ENCODE measurements around the gene GTF2F2.

Gene GTF2F2

DNA sequence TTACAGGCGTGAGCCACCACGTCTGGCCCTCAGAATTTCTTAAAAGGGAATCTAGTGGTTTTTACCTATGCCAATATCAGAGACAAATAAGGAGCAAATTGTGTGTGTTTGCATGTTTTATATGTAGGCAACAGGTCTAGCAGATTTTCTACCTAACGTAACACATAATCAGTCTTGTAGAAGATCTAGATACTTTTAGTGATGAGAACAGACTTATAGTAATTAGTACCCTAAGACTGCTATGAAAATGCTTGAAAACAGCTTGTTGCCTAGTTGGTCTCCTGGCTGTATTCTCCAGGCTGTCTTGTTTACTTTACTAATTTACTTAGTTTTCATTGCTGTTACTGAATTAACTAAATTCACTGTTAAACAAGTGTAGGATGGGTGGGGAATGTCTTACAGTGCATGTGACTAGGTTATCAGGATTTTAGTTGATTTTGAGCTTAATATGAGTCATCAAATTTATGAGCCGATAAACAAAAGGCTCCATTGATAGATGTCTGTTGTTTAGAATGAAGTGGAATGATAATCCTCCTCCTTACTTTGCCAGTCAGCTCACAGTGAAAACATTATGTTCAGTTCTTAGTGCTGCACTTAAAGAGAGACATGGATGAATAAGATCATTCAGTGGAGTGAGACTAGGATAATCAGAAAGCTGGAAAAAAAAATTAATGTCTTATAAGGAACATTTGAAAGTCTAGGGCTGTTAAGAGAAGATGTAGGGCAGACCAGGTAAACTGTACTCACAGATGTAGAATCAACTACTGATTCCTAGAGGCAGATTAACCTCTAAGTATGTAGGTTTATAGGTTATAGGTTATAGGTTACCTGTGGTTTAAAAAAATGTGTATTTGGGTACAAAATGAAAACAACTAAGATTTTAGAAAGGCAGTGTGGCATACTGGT, 22.4 kb downstream of the GTF2F2 start:
- Histone ChIP-seq H4K20me1 (peaks cover 67% of the 10 kb centered on the region), H3K27ac (no peak overlapping the region), H3K9me3 (no peaks in the 10 kb centered on the region), H3K4me3 (no peak overlapping the region), H3K4me2 (no peak overlapping the region), H3K9ac (no peak overlapping the region), H3K27me3 (no peaks in the 10 kb centered on the region), H3K4me1 (no peaks in the 10 kb centered on the region), H3K36me3 (peaks cover 62% of the 10 kb centered on the region)
- TF ChIP-seq Cebpa-rat (IDR thresholded peaks at IDR 0.05), result no peak

DNA sequence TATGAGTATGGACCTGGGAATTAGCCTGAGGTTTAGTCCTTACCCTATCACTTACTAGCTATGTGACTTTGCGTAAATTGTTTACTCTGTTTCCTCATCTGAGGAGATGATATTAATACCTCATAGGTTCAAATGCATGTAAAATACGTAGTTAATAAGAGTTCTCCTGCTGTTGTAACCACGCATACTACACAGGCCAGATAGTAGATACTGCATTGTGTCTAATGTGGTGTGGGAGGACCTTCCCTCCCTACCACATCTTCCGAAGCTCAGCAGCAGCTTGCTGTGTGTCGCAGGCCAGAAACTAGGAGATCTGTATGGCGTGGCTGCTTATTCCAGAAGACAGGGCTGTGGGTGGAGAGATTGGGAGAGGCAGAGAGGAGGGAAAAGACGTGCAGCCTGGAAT, 23.0 kb downstream of the GTF2F2 start:
- H4K20me1 ChIP-seq, result peaks cover 67% of the 10 kb centered on the region
- H3K4me3 ChIP-seq, result no peak overlapping the region

DNA sequence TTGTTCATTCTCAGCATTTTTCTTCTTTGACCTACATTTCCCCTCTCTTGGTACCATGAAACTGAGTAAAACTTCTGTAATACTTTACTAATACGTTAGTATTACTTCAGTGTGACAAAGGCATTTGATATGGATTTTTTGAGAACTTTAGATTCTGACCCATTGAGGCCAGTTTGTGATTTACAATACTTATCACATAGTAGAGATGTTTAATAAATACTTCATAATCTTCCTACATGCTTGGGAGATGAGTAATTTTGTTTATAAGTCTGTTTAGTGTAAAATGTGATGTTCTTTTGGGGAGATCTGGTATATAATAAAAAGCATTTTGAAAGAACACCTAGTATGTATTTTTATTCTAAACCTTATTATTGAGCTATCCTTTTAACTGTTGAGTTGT, 29.7 kb downstream of the GTF2F2 start:
- peaks cover 35% of the 10 kb centered on the region for H3K36me3 ChIP-seq
- no peaks in the 10 kb centered on the region for H3K4me1 ChIP-seq
- peaks cover 44% of the 10 kb centered on the region for H4K20me1 ChIP-seq
- H3K9ac ChIP-seq, result no peak overlapping the region
- TF ChIP-seq Cebpa-rat (IDR thresholded peaks at IDR 0.05), result no peak
- H3K9me3 ChIP-seq, result no peaks in the 10 kb centered on the region
- no peaks in the 10 kb centered on the region for H3K27me3 ChIP-seq
- H3K27ac ChIP-seq, result no peak overlapping the region
- H3K4me3 ChIP-seq, result no peak overlapping the region
- H3K4me2 ChIP-seq, result no peak overlapping the region

More for the DNA sequence above, 23.0 kb downstream of the GTF2F2 start:
- no peak overlapping the region for H3K4me2 ChIP-seq
- H3K9ac ChIP-seq, result no peak overlapping the region
- no peak for TF ChIP-seq Cebpa-rat (IDR thresholded peaks at IDR 0.05)
- H3K27me3 ChIP-seq, result no peaks in the 10 kb centered on the region
- peaks cover 55% of the 10 kb centered on the region for H3K36me3 ChIP-seq
- H3K4me1 ChIP-seq, result no peaks in the 10 kb centered on the region
- no peaks in the 10 kb centered on the region for H3K9me3 ChIP-seq
- H3K27ac ChIP-seq, result no peak overlapping the region

- Histone ChIP-seq H3K27ac (peak overlapping the region; percentile 18; the same call in 1 of the 2 replicates), H4K20me1 (no peaks in the 10 kb centered on the region), H3K27me3 (no peaks in the 10 kb centered on the region), H3K36me3 (peaks cover 62% of the 10 kb centered on the region), H3K9me3 (peaks cover 21% of the 10 kb centered on the region), H3K4me3 (no peak overlapping the region), H3K4me2 (peak overlapping the region; percentile 40), H3K4me1 (peaks cover 18% of the 10 kb centered on the region), H3K9ac (0 out of 2 replicates have a peak overlapping the region, but pooled peaks have one; percentile 12)
- no peak for TF ChIP-seq Cebpa-rat (IDR thresholded peaks at IDR 0.05)
Observed at GRCh38 chr13:45156565-45157361, 36.5 kb downstream of the GTF2F2 start.

DNA sequence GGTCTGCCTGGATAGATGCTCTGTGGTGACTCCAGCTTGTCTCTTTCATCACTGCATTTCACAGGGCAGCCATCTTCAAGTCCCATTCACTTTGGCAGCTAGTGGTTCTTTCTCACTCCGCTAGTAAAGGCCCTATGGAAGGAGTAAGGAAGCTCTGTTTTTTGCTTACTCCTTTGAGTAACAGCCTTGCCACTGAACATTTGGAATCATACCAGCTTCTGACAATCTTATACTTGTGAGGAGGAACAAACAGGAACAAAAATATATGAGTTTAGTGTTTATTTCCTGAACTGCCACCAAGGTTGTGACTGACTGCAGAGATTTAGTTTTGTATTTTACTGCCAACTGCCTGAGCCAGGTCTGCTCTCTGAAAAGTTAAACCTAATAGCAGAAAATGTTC, 41.9 kb downstream of the GTF2F2 start:
- Histone ChIP-seq H3K27ac (no peak overlapping the region), H3K9ac (no peak overlapping the region), H3K27me3 (no peaks in the 10 kb centered on the region), H3K36me3 (peaks cover 48% of the 10 kb centered on the region), H3K4me1 (no peaks in the 10 kb centered on the region), H3K4me3 (no peak overlapping the region), H3K4me2 (no peak overlapping the region), H4K20me1 (no peaks in the 10 kb centered on the region), H3K9me3 (peaks cover 16% of the 10 kb centered on the region)
- no peak for TF ChIP-seq Cebpa-rat (IDR thresholded peaks at IDR 0.05)

- H3K27ac ChIP-seq, result no peak overlapping the region
- H3K4me3 ChIP-seq, result no peak overlapping the region
Observed at GRCh38 chr13:45162821-45163220, 42.5 kb downstream of the GTF2F2 start.

DNA sequence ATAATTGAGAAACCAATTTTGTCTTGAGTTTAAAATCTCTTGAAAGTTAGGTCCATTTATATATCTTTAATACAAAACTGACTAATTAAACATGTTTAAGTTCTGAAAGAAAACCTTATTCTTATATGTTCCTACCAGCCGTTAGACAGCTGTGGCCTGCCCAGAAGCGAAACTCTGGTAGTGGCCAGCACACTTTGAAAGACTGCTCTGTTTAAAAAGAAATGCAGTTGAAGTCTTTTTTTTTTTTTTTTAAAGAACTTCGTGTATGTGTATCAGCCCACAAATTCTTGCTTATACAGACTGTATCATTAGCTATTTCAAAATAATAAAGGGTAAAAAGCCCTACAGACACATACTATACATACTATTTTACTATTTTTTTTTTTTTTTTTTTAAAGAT, 46.5 kb downstream of the GTF2F2 start:
- TF ChIP-seq Cebpa-rat (IDR thresholded peaks at IDR 0.05), result no peak
- peaks cover 47% of the 10 kb centered on the region for H3K36me3 ChIP-seq
- H3K27me3 ChIP-seq, result no peaks in the 10 kb centered on the region
- H3K27ac ChIP-seq, result no peak overlapping the region
- H3K4me1 ChIP-seq, result no peaks in the 10 kb centered on the region
- H3K4me2 ChIP-seq, result no peak overlapping the region
- H3K9me3 ChIP-seq, result no peaks in the 10 kb centered on the region
- no peak overlapping the region for H3K4me3 ChIP-seq
- no peaks in the 10 kb centered on the region for H4K20me1 ChIP-seq
- no peak overlapping the region for H3K9ac ChIP-seq

More at GRCh38 chr13:45162821-45163220, 42.5 kb downstream of the GTF2F2 start:
- no peaks in the 10 kb centered on the region for H4K20me1 ChIP-seq
- no peaks in the 10 kb centered on the region for H3K4me1 ChIP-seq
- no peak overlapping the region for H3K9ac ChIP-seq
- H3K36me3 ChIP-seq, result peaks cover 48% of the 10 kb centered on the region
- peaks cover 10% of the 10 kb centered on the region for H3K9me3 ChIP-seq
- no peak for TF ChIP-seq Cebpa-rat (IDR thresholded peaks at IDR 0.05)
- H3K27me3 ChIP-seq, result no peaks in the 10 kb centered on the region
- H3K4me2 ChIP-seq, result no peak overlapping the region

DNA sequence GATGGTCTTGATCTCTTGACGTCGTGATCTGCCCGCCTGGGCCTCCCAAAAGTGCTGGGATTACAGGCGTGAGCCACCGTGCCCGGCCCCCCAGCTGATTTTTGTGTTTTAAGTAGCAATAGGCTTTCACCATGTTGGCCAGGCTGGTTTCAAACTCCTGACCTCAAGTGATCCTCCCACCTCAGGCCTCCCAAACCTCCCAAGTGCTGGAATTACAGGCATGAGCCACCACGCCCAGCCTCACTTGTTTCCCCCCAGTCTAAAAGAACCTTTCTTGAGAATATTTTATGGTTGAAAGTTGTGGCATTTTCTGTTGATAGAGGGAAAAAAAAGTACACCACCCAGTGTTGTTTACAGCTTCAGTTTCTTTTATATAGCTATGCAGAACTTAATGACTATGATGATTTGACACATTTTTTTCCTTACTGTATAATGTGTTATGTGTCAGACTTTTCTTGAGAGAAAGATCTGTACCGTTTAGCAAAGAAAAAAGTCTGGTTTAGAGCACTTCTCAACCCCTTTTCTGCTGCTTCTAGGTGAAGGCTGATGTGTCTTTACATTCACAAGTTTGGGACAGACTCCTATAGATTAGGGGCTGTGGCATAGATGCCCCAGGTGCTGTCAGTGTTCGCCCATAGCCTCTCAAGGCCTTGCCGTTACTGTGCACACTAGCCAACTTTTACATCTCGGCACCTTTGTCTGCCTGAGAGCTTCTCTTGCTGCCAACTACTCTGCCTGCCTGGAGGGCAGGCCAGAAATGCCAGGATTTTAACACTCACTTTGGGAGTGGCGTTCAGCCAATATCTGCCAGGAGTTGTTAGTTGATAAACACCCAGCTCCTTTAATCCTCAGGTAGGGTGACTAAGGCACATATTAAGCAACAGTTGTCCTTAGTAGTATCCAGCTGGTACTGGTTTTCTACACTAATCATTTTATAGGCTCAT, 47.6 kb downstream of the GTF2F2 start:
- Histone ChIP-seq H3K36me3 (peaks cover 47% of the 10 kb centered on the region), H3K9ac (no peak overlapping the region), H3K4me1 (no peaks in the 10 kb centered on the region), H3K9me3 (no peaks in the 10 kb centered on the region), H3K27me3 (no peaks in the 10 kb centered on the region), H4K20me1 (no peaks in the 10 kb centered on the region), H3K4me2 (no peak overlapping the region), H3K4me3 (no peak overlapping the region), H3K27ac (no peak overlapping the region)
- no peak for TF ChIP-seq Cebpa-rat (IDR thresholded peaks at IDR 0.05)

DNA sequence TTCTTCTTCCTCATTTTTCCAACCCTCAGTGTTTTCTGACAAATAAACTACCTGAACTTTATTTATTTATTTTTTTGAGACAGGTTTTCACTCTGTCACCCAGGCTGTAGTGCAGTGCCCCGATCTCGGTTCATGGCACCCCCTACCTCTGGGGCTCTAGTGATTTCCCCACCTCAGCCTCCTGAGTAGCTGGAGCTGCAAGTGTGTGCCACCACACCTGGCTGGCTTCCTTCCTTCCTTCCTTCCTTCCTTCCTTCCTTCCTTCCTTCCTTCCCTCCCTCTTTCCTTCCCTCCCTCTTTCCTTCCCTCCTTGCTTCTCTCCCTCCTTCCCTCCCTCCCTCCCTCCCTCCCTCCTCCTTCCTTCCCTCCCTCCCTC, 48.2 kb downstream of the GTF2F2 start:
- H3K4me2 ChIP-seq, result no peak overlapping the region
- H3K36me3 ChIP-seq, result peaks cover 52% of the 10 kb centered on the region
- no peak for TF ChIP-seq Cebpa-rat (IDR thresholded peaks at IDR 0.05)
- H3K9me3 ChIP-seq, result no peaks in the 10 kb centered on the region
- H3K27ac ChIP-seq, result no peak overlapping the region
- no peaks in the 10 kb centered on the region for H3K27me3 ChIP-seq
- no peak overlapping the region for H3K9ac ChIP-seq
- H3K4me3 ChIP-seq, result no peak overlapping the region
- H4K20me1 ChIP-seq, result no peaks in the 10 kb centered on the region
- no peaks in the 10 kb centered on the region for H3K4me1 ChIP-seq
